HepG2 (cell line): Measurements from ENCODE around the gene TMUB1. TPM values are rescaled to one million over a fixed set of nuclear protein-coding genes. Genes with fewer than 3 reads are reported as not detected.

Experiments
- ATAC-seq: fragments of 200-7000 bp; cut with Tn5 transposase; 3 replicates; pipeline ENCODE4 v1.9.1; 2020; ENCODE audit warnings: mild to moderate bottlenecking, moderate library complexity
- BruUV-seq: library from RNA; stranded (reverse); fragments of 400-500 nt; replicated peaks from 2 replicates; lab custom pipeline; 2021; lab: Mats Ljungman, UMichigan
- CTCF ChIA-PET: fragments of 300-600 bp; formaldehyde crosslinking; extraction: SDS; loops from one replicate; lab custom pipeline; 2021; ENCODE audit warnings: low total read pairs, inconsistent platforms, low intra/inter-chr PET ratio; lab: Yijun Ruan, JAX
- POLR2A ChIA-PET: fragments of 350-600 bp; sonication (Branson Sonifier 250); formaldehyde crosslinking; loops from one replicate; lab custom pipeline; 2020; ENCODE audit warnings: antibody characterized with exemption, inconsistent platforms; lab: Yijun Ruan, JAX
- DNase-seq: peaks from one replicate; pipeline ENCODE4 v3.0.0-alpha.2; 2015; ENCODE audit warnings: low spot score
- FAIRE-seq: peaks from 3 replicates; lab custom pipeline; 2011; peaks lifted over from hg19 to GRCh38; lab: Jason Lieb, UNC
- H2AFZ ChIP-seq: one replicate; pipeline ENCODE4 v1.6.1; 2011; ENCODE audit warnings: low read length, inconsistent platforms
- H3K27ac ChIP-seq: fragments of 300-600 bp; 3 replicates; pipeline ENCODE4 v1.8.0; 2011; ENCODE audit warnings: mixed run types, mild to moderate bottlenecking, mixed read lengths, low read length, inconsistent platforms; ENCODE audit not compliant: insufficient read depth; ENCODE audit errors: extremely low read length
- H3K27me3 ChIP-seq, 2 experiments: fragments of 200-600 bp in 1 of 2; 2 replicates in 1 of 2; 3 replicates in 1 of 2; pipeline versions ENCODE4 v1.6.0 to v1.8.0; 2011; ENCODE audit warnings: low read length in 2 of 2, mild to moderate bottlenecking in 2 of 2, moderate library complexity in 2 of 2, inconsistent platforms in 1 of 2; ENCODE audit not compliant: insufficient read depth in 2 of 2, control insufficient read depth in 1 of 2
- H3K36me3 ChIP-seq, 2 experiments: fragments of 200-600 bp in 1 of 2; replicated peaks in 1 of 2; 2 replicates in 1 of 2; 3 replicates in 1 of 2; pipeline versions ENCODE4 v1.5.1 to v1.8.0; 2011; ENCODE audit warnings: low read length in 2 of 2, inconsistent platforms in 1 of 2; ENCODE audit not compliant: insufficient read depth in 2 of 2, control insufficient read depth in 1 of 2
- H3K4me1 ChIP-seq: 2 replicates; pipeline ENCODE4 v1.5.1; 2012; ENCODE audit warnings: low read length, inconsistent platforms; ENCODE audit not compliant: insufficient read depth
- H3K4me2 ChIP-seq: 2 replicates; pipeline ENCODE4 v1.6.0; 2011; ENCODE audit warnings: low read depth, low read length, inconsistent platforms
- H3K4me3 ChIP-seq, 3 experiments: fragments of 200-600 bp in 1 of 3; sonication (generic), shearing (Covaris generic) in 1 of 3; replicated peaks in 1 of 3; 2 replicates each; pipeline ENCODE4 v1.5.1; 2011 to 2016; ENCODE audit warnings: low read length in 3 of 3, inconsistent platforms in 2 of 3, low read depth in 2 of 3, mild to moderate bottlenecking in 2 of 3, control low read depth in 1 of 3, mixed read lengths in 1 of 3; ENCODE audit not compliant: insufficient read depth in 1 of 3
- H3K79me2 ChIP-seq: one replicate; pipeline ENCODE4 v1.6.1; 2011; ENCODE audit warnings: low read length, inconsistent platforms; ENCODE audit not compliant: insufficient read depth
- H3K9ac ChIP-seq: 2 replicates; pipeline ENCODE4 v1.6.0; 2011; ENCODE audit warnings: mild to moderate bottlenecking, low read depth, low read length, inconsistent platforms; ENCODE audit not compliant: insufficient read depth
- H3K9me3 ChIP-seq: 2 replicates; pipeline ENCODE4 v1.5.1; 2012; ENCODE audit warnings: mild to moderate bottlenecking, low read length
- H4K20me1 ChIP-seq: 2 replicates; pipeline ENCODE4 v1.6.0; 2011; ENCODE audit warnings: inconsistent platforms, mild to moderate bottlenecking, low read length, moderate library complexity; ENCODE audit not compliant: insufficient read depth
- FIP1L1 ChIP-seq: fragments of 200-400 bp; formaldehyde crosslinking; IDR thresholded peaks from 2 replicates; pipeline ENCODE4 v1.6.1; 2018; ENCODE audit warnings: low read depth, mild to moderate bottlenecking, low read length, moderate library complexity, borderline replicate concordance; ENCODE audit not compliant: insufficient read depth
- MED1 ChIP-seq: sonication (generic); formaldehyde crosslinking; IDR thresholded peaks from 2 replicates; pipeline ENCODE4 v1.4.0; 2020; ENCODE audit warnings: missing genetic modification reagents
- NR2F6 ChIP-seq, 2 experiments: IDR thresholded peaks; 2 replicates each; pipeline ENCODE4 v1.6.1; 2016; ENCODE audit warnings: antibody characterized with exemption in 1 of 2, mild to moderate bottlenecking in 1 of 2
- POLR2AphosphoS5 ChIP-seq: IDR thresholded peaks from 2 replicates; pipeline ENCODE4 v1.6.1; 2012; ENCODE audit warnings: low read depth, low read length
- RBM22 ChIP-seq: fragments of 200-400 bp; formaldehyde crosslinking; optimal IDR thresholded peaks from 2 replicates; pipeline ENCODE3; 2017; ENCODE audit warnings: mild to moderate bottlenecking, low read length, moderate library complexity
- RBM39 ChIP-seq: fragments of 200-400 bp; formaldehyde crosslinking; IDR thresholded peaks from one replicate; pipeline ENCODE4 v1.6.1; 2018; ENCODE audit warnings: antibody characterized with exemption, mild to moderate bottlenecking, low read depth, low read length; ENCODE audit not compliant: poor library complexity, severe bottlenecking
- RCOR2 ChIP-seq: IDR thresholded peaks from 2 replicates; pipeline ENCODE4 v1.6.1; 2016; ENCODE audit warnings: missing biosample characterization, missing genetic modification reagents
- TFDP1 ChIP-seq: IDR thresholded peaks from 2 replicates; pipeline ENCODE4 v1.6.1; 2016; ENCODE audit warnings: missing compliant biosample characterization, missing genetic modification reagents, borderline replicate concordance
- TFDP2 ChIP-seq: sonication (generic); formaldehyde crosslinking; IDR thresholded peaks from 2 replicates; pipeline ENCODE4 v1.4.0; 2020; ENCODE audit warnings: missing genetic modification reagents
- TOPORS ChIP-seq: sonication (generic); formaldehyde crosslinking; IDR thresholded peaks from 2 replicates; pipeline ENCODE4 v1.8.0; 2023; ENCODE audit warnings: mild to moderate bottlenecking, missing genetic modification reagents
- ZBTB10 ChIP-seq: sonication (generic); formaldehyde crosslinking; IDR thresholded peaks from 2 replicates; pipeline ENCODE4 v1.4.0; 2020; ENCODE audit warnings: missing genetic modification reagents, borderline replicate concordance
- ZNF564 ChIP-seq: sonication (generic); formaldehyde crosslinking; IDR thresholded peaks from 2 replicates; pipeline ENCODE4 v1.8.1; 2023; ENCODE audit warnings: mild to moderate bottlenecking, missing genetic modification reagents
- WGBS: methylation state at CpG from one replicate; pipeline ENCODE4 v1.1.6; 2017; ENCODE audit warnings: low lambda C conversion rate; 5-methylcytosine and 5-hydroxymethylcytosine counted together
- in situ Hi-C: cut with HindIII; loops from 2 replicates; pipeline ENCODE4 v1.10.0; 2017; ENCODE audit warnings: low pct_unique_long_range_greater_than_20kb; ENCODE audit not compliant: extremely low pct_ligation_motif_present
- intact Hi-C: fragments of 100-400 bp; cut with micrococcal nuclease; formaldehyde crosslinking; loops from one replicate; pipeline ENCODE4 v1.10.0; 2022; ENCODE audit not compliant: unreplicated experiment
- polyA plus RNA-seq, 8 experiments: library from polyadenylated mRNA; depleted of rRNA in 3 of 8; stranded (reverse) in 7 of 8; unstranded in 1 of 8; fragments of >200 nt; fragmentation: Illumina TruSeq in 4 of 8; extraction: Trizol in 4 of 8; gene quantifications; 2 replicates each; pipeline versions ENCODE4 v1.2.1 to v1.2.3, GENCODE V29; 2011 to 2016; ENCODE audit warnings: low read depth in 4 of 8, missing spikeins in 1 of 8, mixed read lengths in 1 of 8; ENCODE audit not compliant: insufficient read depth in 1 of 8
- total RNA-seq, 5 experiments: library from RNA; depleted of rRNA; stranded (reverse); fragments of >200 nt; fragmentation: Illumina TruSeq; extraction: Trizol; gene quantifications; 2 replicates each; pipeline ENCODE4 v1.2.3, GENCODE V29; 2016; ENCODE audit warnings: low read depth in 1 of 5

Gene TMUB1
- total and polyA plus RNA-seq, 2 of the 13 experiments (the other 11 are each of a cell fraction or from before 2014, with no cell fraction given) = 44.8 to 51.6 TPM

- ChIA-PET CTCF (no interaction called here), POLR2A (no interaction called here)
- TF ChIP-seq TOPORS (no peak), RCOR2 (CRISPR knock-in tag) (no peak), ZNF564 (CRISPR knock-in tag) (no peak), RBM22 (no peak), TFDP1 (CRISPR knock-in tag) (no peak), NR2F6 (IDR thresholded peaks at IDR 0.05) (no peak), NR2F6 (CRISPR knock-in tag; IDR thresholded peaks at IDR 0.05) (no peak), ZBTB10 (CRISPR knock-in tag) (no peak), TFDP2 (CRISPR knock-in tag) (no peak), FIP1L1 (no peak), RBM39 (no peak), MED1 (no peak), POLR2AphosphoS5 (no peak)
- Histone ChIP-seq H2AFZ (no peak overlapping the region), H3K4me1 (no peaks in the 10 kb centered on the region), H3K9ac (no peak overlapping the region), H3K36me3 (peaks cover 17 to 55% of the 10 kb centered on the region in 2 experiments; a peak in 4 of 5 replicates), H3K27me3 (no peaks in the 10 kb centered on the region), H3K27ac (no peak overlapping the region), H3K4me2 (no peak overlapping the region), H4K20me1 (peaks cover 6% of the 10 kb centered on the region; the same call in 1 of the 2 replicates), H3K9me3 (no peaks in the 10 kb centered on the region), H3K79me2 (no peaks in the 10 kb centered on the region), H3K4me3 (no peak overlapping the region)
- FAIRE-seq (no peak), DNase-seq (no peak), ATAC-seq (no peak)
- intact Hi-C loops = no loop called here
- BruUV-seq = no TSS peak
- in situ Hi-C loops = loop anchor here (10.0 kb wide), 1 partner anchor 183 kb away; no protein-coding TSS in a partner anchor
- 95% methylated on average over 24 of the region's 24 CpGs for WGBS
These were observed 39.0 kb upstream of the TMUB1 start for GRCh38 chr7:151122276-151122675.
